CD4-positive, alpha-beta T cell treated with Interleukin-15 for 4 hours (primary cell): Measurements from ENCODE around the gene ADAMTS3.

ENCODE experiments used
- DNase-seq: peaks from one replicate; pipeline ENCODE4 v3.0.0-alpha.2; 2020; ENCODE audit warnings: low spot score

The ADAMTS3 gene

DNA sequence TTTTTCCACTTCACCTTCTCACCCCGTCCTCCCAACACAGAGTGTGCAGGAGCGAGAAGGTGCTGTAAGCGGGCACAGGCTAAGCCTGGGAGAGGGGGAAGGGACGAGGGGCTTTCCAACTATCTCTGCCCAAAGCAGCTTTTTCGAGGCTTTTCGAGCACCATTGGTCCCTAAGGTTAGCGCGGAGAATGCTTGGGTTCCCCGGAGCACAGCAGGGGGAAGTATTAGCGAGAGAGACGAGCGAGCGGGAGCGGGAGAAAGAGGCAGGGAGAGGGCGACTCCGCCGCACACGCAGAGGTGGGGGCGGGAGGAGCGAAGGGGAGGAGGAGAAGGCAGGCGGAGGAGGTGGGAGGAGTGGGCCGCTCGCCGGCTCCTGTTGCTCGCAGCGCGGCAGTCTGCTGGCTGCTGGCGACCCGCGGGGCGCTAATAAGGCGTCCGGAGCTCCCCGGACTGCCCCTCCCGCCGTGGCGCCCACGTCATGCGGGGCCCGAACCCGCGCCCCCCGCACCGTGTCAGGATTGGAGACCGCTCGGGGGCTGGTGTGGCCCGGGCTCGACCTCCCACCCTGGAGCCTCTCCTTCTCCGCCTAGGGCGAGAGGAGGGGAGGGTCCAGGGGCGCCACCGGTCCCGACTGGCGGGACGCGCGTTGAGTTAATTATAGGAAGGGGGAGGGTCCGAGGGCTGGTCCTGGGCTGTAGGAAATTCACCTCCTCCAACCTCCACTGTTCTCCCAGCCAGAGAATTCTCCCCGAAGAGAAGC, at the start of gene ADAMTS3:
TSS of gene ADAMTS3 (minus strand) at position 263 of the 760 bp plus-strand sequence. CDS start 459 bp downstream, outside the sequence.
- no peak for DNase-seq

- DNase-seq = no peak
These were observed 44.9 kb upstream of the ADAMTS3 start for GRCh38 chr4:72613959-72614358.

DNA sequence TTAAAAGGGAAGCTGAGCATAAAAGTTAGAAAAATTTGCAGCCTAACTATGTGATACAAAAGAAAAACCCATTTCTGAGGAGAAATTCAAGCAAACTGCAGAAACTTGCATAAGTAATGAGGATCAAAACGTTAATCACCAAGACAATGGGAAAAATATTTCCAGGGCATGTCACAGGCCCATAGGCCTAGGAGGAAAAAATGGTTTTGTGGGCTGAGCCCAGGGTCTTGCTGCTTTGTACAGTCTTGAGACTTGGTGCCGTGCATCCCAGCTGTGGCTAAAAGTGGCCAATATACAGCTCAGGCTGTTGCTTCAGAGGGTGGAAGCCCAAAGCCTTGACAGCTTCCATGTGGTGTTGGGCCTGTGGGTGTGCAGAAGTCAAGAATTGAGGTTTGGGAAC, 37.7 kb upstream of the ADAMTS3 start:
- no peak for DNase-seq

DNA sequence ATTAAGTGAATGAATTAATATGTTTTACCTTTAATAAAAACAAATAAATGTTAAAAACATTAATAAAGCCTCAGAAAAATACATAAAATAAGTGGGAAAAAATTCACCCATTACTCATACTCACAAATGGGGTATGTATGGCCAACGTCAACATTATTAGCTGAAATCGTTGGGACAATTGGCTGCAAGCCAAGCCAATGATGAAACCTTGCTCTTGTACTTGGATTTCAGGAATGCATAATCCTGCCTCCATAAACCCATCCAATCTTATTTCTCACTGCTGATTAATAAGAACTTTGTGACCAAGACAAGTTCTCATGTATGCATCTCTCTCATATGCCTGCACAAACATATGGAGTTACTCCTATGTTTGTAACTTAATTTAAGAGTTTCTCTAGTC, 35.3 kb upstream of the ADAMTS3 start:
- DNase-seq = no peak

GRCh38 chr4:72602396-72603376, 33.7 kb upstream of the ADAMTS3 start:
- DNase-seq = no peak

- no peak for DNase-seq
These were observed 22.8 kb upstream of the ADAMTS3 start for GRCh38 chr4:72591547-72592454.

DNA sequence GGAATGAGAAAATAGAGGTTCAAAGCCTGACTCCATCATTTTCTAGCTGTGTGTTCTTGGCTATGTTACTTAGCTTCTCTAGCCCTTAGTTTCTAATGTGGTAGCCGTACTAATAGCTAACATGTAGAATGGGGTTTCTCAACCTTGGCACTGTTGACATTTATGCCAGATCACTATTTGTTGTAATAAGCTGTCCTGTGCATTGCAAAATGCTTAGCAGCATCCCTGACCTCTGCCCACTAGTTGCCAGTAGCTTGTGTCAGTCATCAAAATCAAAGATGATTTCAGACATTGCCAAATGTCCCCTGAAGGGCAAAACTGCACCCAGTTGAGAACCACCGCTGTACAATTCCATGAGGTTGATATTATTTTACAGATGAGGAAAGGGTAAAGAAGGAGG, 18.3 kb upstream of the ADAMTS3 start:
- no peak for DNase-seq

GRCh38 chr4:72582853-72583252, 13.8 kb upstream of the ADAMTS3 start:
- DNase-seq = no peak

GRCh38 chr4:72577211-72577610, 8.2 kb upstream of the ADAMTS3 start:
- no peak for DNase-seq

GRCh38 chr4:72571337-72571736, 2.3 kb upstream of the ADAMTS3 start:
- no peak for DNase-seq

GRCh38 chr4:72569719-72570235, 756 bp upstream of the ADAMTS3 start:
- no peak for DNase-seq

GRCh38 chr4:72567821-72568675, 973 bp downstream of the ADAMTS3 start:
- DNase-seq = no peak

- DNase-seq = no peak
These were observed 2.0 kb downstream of the ADAMTS3 start for GRCh38 chr4:72567036-72567435.

DNA sequence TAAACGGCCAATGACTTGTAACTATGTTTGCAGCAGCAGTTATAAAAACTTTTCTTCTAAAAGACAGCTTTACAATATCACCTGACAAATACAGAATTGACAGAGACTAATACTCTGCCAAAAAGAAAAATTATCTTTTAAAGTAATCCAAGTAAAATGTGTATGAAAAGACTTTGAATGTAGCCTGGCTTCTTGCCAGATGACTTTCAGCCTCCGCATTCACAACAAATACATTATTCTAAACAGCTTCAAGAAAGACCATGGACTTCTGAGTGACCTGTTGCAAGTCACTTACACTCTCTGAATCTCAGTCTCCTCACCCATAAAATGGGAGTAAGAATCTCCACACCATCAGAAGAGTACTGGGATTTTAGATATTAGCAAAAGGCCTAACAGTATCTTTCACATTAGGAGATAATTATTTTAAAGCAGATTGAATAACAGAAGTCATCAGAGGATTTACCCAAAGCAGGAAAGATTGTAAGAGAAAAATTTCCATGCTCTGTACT, 2.5 kb downstream of the ADAMTS3 start:
- DNase-seq = no peak

- no peak for DNase-seq
These were observed 4.2 kb downstream of the ADAMTS3 start for GRCh38 chr4:72564789-72565188.

GRCh38 chr4:72564184-72564583, 4.8 kb downstream of the ADAMTS3 start:
- no peak for DNase-seq

- no peak for DNase-seq
These were observed 10.4 kb downstream of the ADAMTS3 start for GRCh38 chr4:72558655-72559054.

- DNase-seq = no peak
These were observed 12.0 kb downstream of the ADAMTS3 start for GRCh38 chr4:72557021-72557420.

DNA sequence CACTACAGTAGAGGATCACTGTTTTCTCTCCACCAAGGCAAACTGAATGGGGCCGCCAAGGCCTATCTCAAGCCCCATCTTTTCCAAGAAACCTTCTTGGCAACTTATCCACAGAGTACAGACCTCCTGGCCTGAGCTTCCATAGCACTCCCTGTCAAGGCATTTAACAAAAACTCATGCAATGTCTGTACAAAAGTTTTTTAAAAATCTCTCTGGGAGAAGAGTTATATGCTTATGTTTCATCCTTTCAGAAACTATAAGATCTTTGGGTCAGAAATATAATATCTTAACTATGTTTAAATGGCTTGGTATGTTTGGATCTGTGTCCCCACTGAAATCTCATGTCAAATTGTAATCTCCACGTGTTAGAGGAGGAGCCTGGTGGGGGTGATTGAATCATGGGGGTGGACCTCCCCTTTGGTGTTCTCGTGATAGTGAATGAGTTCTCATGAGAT, 13.6 kb downstream of the ADAMTS3 start:
- no peak for DNase-seq

GRCh38 chr4:72553540-72554337, 15.3 kb downstream of the ADAMTS3 start:
- DNase-seq = no peak
